NCI-H1092 treated with DMSO at 0.1 percent for 48 hours (cell line): ENCODE results near the gene ANKMY2.
"Not testable (repeated sequence)": the region's sequence is repeated elsewhere in the genome, so short reads cannot be mapped to it uniquely, and the experiment has no call there.

Experiments
- DNase-seq: peaks from one replicate; lab custom pipeline; 2025; lab: John Stamatoyannopoulos, UW

The ANKMY2 gene

GRCh38 chr7:16626388-16626787, 19.2 kb downstream of the ANKMY2 start:
- DNase-seq, result no peak

- DNase-seq, result no peak
Observed at GRCh38 chr7:16619979-16620408, 25.6 kb downstream of the ANKMY2 start.

GRCh38 chr7:16616542-16616941, 29.0 kb downstream of the ANKMY2 start:
- no peak for DNase-seq

GRCh38 chr7:16616122-16616521, 29.4 kb downstream of the ANKMY2 start:
- no peak for DNase-seq

- no peak for DNase-seq
Observed at GRCh38 chr7:16615228-16615627, 30.3 kb downstream of the ANKMY2 start.

- no peak for DNase-seq
Observed at GRCh38 chr7:16611711-16612110, 33.8 kb downstream of the ANKMY2 start.

GRCh38 chr7:16609842-16610450, 35.6 kb downstream of the ANKMY2 start:
- DNase-seq, result no peak

- no peak for DNase-seq
Observed at GRCh38 chr7:16606704-16607103, 38.9 kb downstream of the ANKMY2 start.

GRCh38 chr7:16604054-16604453, 41.5 kb downstream of the ANKMY2 start:
- no peak for DNase-seq

- DNase-seq, result no peak
Observed at GRCh38 chr7:16603633-16604032, 41.9 kb downstream of the ANKMY2 start.

- DNase-seq, result peak; percentile 6
Observed at GRCh38 chr7:16599860-16600259, 45.7 kb downstream of the ANKMY2 start.

GRCh38 chr7:16598015-16598414, 47.5 kb downstream of the ANKMY2 start:
- no peak for DNase-seq

- not testable (repeated sequence) for DNase-seq
Observed at GRCh38 chr7:16595596-16595995, 50.0 kb downstream of the ANKMY2 start.

- DNase-seq, result no peak
Observed at GRCh38 chr7:16594676-16595075, 50.9 kb downstream of the ANKMY2 start.

GRCh38 chr7:16594061-16594460, 51.5 kb downstream of the ANKMY2 start:
- DNase-seq, result no peak

GRCh38 chr7:16592395-16592794, 53.2 kb downstream of the ANKMY2 start:
- no peak for DNase-seq

GRCh38 chr7:16590424-16590823, 55.1 kb downstream of the ANKMY2 start:
- DNase-seq, result no peak

- DNase-seq, result no peak
Observed at GRCh38 chr7:16589881-16590280, 55.7 kb downstream of the ANKMY2 start.

- DNase-seq, result peak; percentile 67
Observed at GRCh38 chr7:16587790-16588189, 57.8 kb downstream of the ANKMY2 start.

- DNase-seq, result no peak
Observed at GRCh38 chr7:16587129-16587528, 58.4 kb downstream of the ANKMY2 start.

- no peak for DNase-seq
Observed at GRCh38 chr7:16586081-16586874, 59.3 kb downstream of the ANKMY2 start.

GRCh38 chr7:16585540-16585939, 60.0 kb downstream of the ANKMY2 start:
- no peak for DNase-seq

GRCh38 chr7:16583834-16584233, 61.7 kb downstream of the ANKMY2 start:
- no peak for DNase-seq

GRCh38 chr7:16581286-16581685, 64.3 kb downstream of the ANKMY2 start:
- DNase-seq, result no peak
